K562 (cell line): ENCODE measurements around the gene NDFIP1.

Experiments used
- BRCA1 ChIP-seq, 2 experiments: fragments of 450-650 bp in 1 of 2; sonication (generic) in 1 of 2; formaldehyde crosslinking in 1 of 2; IDR thresholded peaks; 2 replicates each; pipeline versions ENCODE4 v1.5.0 to v1.6.1; 2017 to 2020; ENCODE audit warnings: mild to moderate bottlenecking in 1 of 2, missing genetic modification reagents in 1 of 2
- FOSL1 ChIP-seq: fragments of 200-800 bp; sonication (Bioruptor generic); conservative IDR thresholded peaks from 2 replicates; pipeline ENCODE4 v1.6.1; 2016; ENCODE audit warnings: missing genetic modification characterization, missing compliant biosample characterization
- GABPB1 ChIP-seq: sonication (generic); formaldehyde crosslinking; IDR thresholded peaks from 2 replicates; pipeline ENCODE4 v1.8.0; 2022; ENCODE audit warnings: mild to moderate bottlenecking, missing genetic modification reagents
- TF ChIP-seq, protein P1 (sequence below): sonication (generic); formaldehyde crosslinking; IDR thresholded peaks from 2 replicates; pipeline ENCODE4 v1.9.0; 2022; ENCODE audit warnings: mild to moderate bottlenecking, missing genetic modification reagents
- TF ChIP-seq, protein P2 (sequence below), 2 experiments: IDR thresholded peaks; 2 replicates each; pipeline ENCODE4 v1.6.1; 2012; ENCODE audit warnings: improper control_type of control experiment in 2 of 2, low read depth in 2 of 2, low read length in 2 of 2, borderline replicate concordance in 1 of 2

DNA sequence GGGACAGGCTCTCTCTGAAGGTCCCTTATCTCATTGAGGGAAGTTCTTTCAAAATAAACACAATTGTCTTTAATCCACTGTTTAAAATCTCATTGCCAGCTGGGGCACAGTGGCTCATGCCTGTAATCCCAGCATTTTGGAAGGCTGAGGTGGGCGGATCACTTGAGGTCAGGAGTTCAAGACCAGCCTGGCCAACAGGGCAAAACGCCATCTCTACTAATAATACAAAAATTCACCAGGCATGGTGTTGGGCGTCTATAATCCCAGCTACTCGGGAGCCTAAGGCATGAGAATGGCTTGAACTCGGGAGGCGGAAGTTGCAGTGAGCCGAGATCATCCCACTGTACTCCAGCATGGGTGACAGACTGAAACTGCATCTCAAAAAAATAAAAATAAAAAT lies 8.3 kb upstream of the NDFIP1 start:
- TF ChIP-seq GABPB1 (no peak), BRCA1 (IDR thresholded peaks at IDR 0.05) (no peak), BRCA1 (CRISPR knock-in tag; IDR thresholded peaks at IDR 0.05) (no peak), FOSL1 (tag) (no peak)
- TF ChIP-seq, protein P1, sequence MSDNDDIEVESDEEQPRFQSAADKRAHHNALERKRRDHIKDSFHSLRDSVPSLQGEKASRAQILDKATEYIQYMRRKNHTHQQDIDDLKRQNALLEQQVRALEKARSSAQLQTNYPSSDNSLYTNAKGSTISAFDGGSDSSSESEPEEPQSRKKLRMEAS (CRISPR knock-in tag), result no peak
- TF ChIP-seq, protein P2, sequence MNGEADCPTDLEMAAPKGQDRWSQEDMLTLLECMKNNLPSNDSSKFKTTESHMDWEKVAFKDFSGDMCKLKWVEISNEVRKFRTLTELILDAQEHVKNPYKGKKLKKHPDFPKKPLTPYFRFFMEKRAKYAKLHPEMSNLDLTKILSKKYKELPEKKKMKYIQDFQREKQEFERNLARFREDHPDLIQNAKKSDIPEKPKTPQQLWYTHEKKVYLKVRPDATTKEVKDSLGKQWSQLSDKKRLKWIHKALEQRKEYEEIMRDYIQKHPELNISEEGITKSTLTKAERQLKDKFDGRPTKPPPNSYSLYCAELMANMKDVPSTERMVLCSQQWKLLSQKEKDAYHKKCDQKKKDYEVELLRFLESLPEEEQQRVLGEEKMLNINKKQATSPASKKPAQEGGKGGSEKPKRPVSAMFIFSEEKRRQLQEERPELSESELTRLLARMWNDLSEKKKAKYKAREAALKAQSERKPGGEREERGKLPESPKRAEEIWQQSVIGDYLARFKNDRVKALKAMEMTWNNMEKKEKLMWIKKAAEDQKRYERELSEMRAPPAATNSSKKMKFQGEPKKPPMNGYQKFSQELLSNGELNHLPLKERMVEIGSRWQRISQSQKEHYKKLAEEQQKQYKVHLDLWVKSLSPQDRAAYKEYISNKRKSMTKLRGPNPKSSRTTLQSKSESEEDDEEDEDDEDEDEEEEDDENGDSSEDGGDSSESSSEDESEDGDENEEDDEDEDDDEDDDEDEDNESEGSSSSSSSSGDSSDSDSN (IDR thresholded peaks at IDR 0.05; ENCODE audit: borderline replicate concordance in 1 of 2, low read depth in 2 of 2, low read length in 2 of 2), result no peak
